Fibroblast of skin of left quadriceps (primary cell): Measurements from ENCODE around the gene SNAP29.
A peak's percentile ranks its signal among the peaks of the same experiment; 100 is the strongest.
"Not testable (repeated sequence)": the region's sequence is repeated elsewhere in the genome, so short reads cannot be mapped to it uniquely, and the experiment has no call there.

ENCODE experiments used
- DNase-seq, 2 experiments: peaks; one replicate each; pipeline ENCODE4 v3.0.0-alpha.2; 2013; ENCODE audit warnings: low read depth in 2 of 2

Gene SNAP29

GRCh38 chr22:20930435-20930834 is 71.6 kb downstream of the SNAP29 start:
- DNase-seq, result not testable (repeated sequence)

GRCh38 chr22:20931126-20931654 is 72.4 kb downstream of the SNAP29 start:
- DNase-seq, result no peak

GRCh38 chr22:20933910-20934309 is 75.1 kb downstream of the SNAP29 start:
- DNase-seq, result no peak

GRCh38 chr22:20935049-20935448 is 76.2 kb downstream of the SNAP29 start:
- not testable (repeated sequence) for DNase-seq

- DNase-seq, result not testable (repeated sequence)
These were observed 77.2 kb downstream of the SNAP29 start for GRCh38 chr22:20935780-20936539.

- no peak for DNase-seq
These were observed 78.4 kb downstream of the SNAP29 start for GRCh38 chr22:20937031-20937793.

DNA sequence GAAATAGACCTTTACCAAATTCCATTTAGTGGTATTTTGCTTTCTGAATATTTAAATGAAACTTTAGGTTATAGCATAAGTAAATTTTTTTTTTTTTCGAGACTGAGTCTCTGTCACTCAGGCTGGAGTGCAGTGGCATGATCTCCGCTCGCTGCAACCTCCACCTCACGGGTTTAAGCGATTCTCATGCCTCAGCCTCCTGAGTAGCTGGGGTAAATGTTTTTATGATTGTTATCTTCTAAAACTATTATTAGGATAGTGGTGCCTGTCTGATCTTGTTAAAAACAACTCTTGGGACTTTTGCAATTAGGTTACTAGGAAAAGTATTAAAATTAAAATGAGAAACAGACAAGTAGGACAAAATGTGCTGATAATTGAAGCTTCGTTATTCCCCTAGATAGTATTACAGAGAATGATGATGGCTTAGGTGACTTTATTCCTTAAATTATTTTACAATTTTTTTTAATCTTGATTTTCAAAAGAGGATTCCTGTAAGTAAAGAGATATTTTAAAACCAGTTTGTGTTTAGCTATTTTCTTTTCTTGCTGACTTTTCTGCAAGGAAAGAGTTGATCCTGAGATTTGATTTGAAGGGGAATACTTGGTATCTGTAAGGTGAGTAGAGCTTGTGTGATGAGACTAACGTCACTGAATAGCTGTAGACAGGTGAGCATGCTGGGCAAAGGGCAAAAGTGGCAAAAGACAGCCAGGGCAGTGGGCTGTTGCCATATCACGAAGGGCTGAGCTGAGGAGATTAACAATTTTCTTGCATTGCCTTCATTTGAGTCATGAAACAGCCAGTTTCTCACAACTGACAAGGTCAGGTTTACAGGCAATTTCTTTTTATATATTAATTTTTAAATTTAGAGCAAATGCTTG is 79.2 kb downstream of the SNAP29 start:
- no peak for DNase-seq

- not testable (repeated sequence) for DNase-seq
These were observed 80.8 kb downstream of the SNAP29 start for GRCh38 chr22:20939457-20940185.

DNA sequence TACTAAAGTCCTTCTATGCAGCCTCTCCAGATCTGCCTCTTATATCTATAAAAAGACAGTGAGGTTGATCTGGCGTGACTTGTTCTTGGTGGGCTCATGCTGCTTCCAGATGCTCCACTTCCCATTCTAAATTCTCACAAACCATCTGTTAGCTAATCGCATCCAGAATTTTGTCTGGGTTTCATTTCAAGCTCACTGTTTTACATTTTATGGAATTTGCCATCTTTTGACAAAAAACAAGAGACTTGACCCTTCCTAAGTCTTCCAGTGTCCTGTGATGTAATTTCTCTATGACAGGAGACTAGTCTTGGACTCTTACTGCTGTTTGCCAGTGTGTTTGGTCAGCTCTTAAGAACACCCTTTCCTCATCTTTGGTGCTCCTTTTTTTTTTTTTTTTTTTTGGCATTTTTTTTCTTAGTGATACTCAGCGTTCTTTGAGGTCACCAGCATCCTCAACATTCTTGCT is 81.4 kb downstream of the SNAP29 start:
- DNase-seq, result peak; percentile 60
